Retinal pigment epithelial cell (primary cell): ENCODE measurements around the gene PTPN13.
"Not testable (repeated sequence)": the region's sequence is repeated elsewhere in the genome, so short reads cannot be mapped to it uniquely, and the experiment has no call there.

Source experiments
- DNase-seq: peaks from one replicate; pipeline ENCODE4 v3.0.0-alpha.2; 2010; ENCODE audit warnings: low read depth
- H3K4me3 ChIP-seq: 2 replicates; pipeline ENCODE4 v1.5.1; 2011; ENCODE audit warnings: mild to moderate bottlenecking, low read length, control low read depth, moderate library complexity
- CTCF ChIP-seq: conservative IDR thresholded peaks from 2 replicates; pipeline ENCODE4 v1.5.1; 2011; ENCODE audit warnings: low read depth, low read length, control low read depth, inconsistent platforms

PTPN13 gene

GRCh38 chr4:86640469-86640868 is 46.4 kb downstream of the PTPN13 start:
- H3K4me3 ChIP-seq: no peak overlapping the region
- no peak for TF ChIP-seq CTCF
- no peak for DNase-seq

DNA sequence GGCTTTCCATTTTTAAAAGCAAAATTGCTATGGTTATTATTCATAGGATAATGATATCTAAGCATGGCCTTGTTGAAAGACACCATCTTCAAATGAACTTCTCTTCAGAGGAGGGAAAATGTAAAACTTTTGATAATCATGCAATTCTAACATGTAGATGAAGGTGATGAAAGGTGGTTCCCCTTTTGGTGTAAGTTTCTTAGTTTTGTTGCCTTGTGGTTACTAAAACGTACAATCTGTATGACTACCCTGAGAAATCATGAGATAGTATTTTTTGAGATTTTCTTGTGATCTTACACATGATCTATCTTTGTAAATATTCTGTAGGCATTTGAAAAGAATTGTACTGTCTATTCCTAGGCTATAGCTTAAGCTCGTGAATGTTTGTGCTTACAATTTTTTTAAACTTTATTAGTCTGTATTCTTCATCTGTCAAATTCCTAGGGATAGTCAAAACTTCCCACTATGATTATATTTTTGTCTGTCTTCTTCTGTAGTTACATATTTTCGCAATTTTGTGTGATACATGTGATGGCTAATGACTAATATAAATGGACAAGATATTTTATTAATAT is 47.5 kb downstream of the PTPN13 start:
- no peak overlapping the region for H3K4me3 ChIP-seq
- TF ChIP-seq CTCF: no peak
- DNase-seq: no peak

DNA sequence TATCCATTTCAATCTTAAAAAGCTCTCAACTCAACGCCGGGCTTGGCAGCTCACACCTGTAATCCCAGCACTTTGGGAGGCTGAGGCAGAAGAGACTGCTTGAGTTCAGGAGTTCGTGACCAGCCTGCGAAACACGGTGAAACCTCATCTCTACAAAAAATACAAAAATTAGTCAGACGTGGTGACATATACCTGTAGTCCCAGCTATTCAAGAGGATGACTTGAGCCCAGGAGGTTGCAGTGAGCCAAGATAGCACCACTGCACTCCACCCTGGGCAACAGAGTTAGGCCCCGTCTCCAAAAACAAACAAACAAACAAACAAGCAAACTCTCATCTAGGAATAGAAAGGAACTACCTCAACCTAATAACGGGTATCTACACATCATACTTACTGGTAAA is 50.8 kb downstream of the PTPN13 start:
- no peak overlapping the region for H3K4me3 ChIP-seq
- DNase-seq: no peak
- no peak for TF ChIP-seq CTCF

GRCh38 chr4:86652332-86652932 is 58.3 kb downstream of the PTPN13 start:
- TF ChIP-seq CTCF: no peak
- DNase-seq: no peak

DNA sequence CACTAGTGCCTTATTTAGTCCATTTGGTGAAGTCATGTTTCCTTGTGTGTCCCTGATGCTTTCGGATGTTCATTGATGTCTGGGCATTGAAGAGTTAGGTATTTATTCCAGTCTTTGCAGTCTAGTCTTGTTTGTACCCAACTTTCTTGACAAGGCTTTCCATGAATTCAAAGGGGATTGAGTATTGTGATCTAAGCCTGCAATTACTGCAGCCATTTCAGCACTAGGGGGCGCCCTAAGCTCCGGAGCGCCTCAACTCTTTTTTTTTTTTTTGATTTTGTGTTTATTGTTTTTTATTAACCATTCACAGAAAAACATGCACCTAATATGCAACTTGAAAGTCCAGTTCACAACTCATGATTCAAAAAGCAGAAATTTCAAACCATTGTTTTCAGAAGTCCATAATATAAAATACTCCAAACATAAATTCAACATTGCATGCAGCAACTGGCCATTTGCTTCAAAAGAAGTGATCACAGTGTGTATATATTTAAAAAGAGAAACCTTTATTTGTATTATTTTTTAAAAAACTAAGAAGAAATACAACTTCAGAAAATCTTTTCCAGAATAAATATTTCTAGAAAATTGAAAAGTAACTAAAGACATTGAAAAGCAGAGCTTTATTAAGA is 59.2 kb downstream of the PTPN13 start:
- DNase-seq: no peak
- H3K4me3 ChIP-seq: no peak overlapping the region
- TF ChIP-seq CTCF: peak; percentile 31

More at GRCh38 chr4:86652332-86652932, 58.3 kb downstream of the PTPN13 start:
- no peak overlapping the region for H3K4me3 ChIP-seq

GRCh38 chr4:86656781-86657180 is 62.7 kb downstream of the PTPN13 start:
- not testable (repeated sequence) for H3K4me3 ChIP-seq, DNase-seq

- no peak for TF ChIP-seq CTCF
- H3K4me3 ChIP-seq: no peak overlapping the region
- DNase-seq: no peak
Observed at GRCh38 chr4:86657382-86657781, 63.3 kb downstream of the PTPN13 start.
